Measurements from ENCODE around the gene TMEM150B. TPM values are rescaled to one million over a fixed set of nuclear protein-coding genes. Genes with fewer than 3 reads are reported as not detected.

Gene TMEM150B
- total and polyA plus RNA-seq, 9 of the 15 experiments (the other 6 are each of a cell fraction or from before 2014, with no cell fraction given), result 0.47 to 1.3 (median 0.74) TPM; not detected in 2

DNA sequence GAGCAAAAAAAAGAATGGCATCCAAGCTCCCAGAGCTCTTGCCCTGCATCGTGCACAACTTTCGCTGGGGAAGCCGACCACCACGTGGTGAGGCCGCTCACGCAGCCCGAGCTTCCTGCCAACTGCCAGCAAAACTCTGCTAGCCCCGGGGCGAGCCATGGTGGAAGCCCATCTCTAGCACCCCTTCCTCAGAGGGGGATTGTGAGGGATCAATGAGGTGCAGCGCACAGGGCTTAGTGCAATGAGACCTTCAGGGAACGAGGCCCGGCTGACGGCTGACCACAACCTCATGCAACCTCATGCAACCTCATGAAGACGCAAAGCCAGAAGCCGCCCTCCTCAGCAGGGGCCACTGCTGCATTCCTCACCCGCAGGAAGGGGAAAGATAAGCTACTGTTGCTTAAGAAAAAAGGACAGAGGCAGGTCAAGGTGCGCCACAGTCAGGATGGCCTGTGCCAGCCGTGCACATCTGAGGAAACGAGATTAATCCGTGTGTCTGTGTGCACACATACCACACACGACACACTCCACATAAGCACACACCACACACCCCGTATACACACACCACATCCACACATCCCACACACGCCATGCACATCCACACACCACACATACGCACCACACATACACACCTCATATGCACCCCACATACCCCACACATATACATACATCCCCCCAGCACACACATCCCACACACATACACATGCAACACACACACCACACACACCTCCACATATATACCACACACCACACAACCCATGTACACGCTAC, 54.8 kb downstream of the TMEM150B start (continued):
- TF ChIP-seq, protein P1, sequence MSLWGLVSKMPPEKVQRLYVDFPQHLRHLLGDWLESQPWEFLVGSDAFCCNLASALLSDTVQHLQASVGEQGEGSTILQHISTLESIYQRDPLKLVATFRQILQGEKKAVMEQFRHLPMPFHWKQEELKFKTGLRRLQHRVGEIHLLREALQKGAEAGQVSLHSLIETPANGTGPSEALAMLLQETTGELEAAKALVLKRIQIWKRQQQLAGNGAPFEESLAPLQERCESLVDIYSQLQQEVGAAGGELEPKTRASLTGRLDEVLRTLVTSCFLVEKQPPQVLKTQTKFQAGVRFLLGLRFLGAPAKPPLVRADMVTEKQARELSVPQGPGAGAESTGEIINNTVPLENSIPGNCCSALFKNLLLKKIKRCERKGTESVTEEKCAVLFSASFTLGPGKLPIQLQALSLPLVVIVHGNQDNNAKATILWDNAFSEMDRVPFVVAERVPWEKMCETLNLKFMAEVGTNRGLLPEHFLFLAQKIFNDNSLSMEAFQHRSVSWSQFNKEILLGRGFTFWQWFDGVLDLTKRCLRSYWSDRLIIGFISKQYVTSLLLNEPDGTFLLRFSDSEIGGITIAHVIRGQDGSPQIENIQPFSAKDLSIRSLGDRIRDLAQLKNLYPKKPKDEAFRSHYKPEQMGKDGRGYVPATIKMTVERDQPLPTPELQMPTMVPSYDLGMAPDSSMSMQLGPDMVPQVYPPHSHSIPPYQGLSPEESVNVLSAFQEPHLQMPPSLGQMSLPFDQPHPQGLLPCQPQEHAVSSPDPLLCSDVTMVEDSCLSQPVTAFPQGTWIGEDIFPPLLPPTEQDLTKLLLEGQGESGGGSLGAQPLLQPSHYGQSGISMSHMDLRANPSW (CRISPR knock-in tag; IDR thresholded peaks at IDR 0.05), result no peak
- TF ChIP-seq EP400 (IDR thresholded peaks at IDR 0.05), result peak; percentile 78
- TF ChIP-seq ZNF217 (CRISPR knock-in tag; IDR thresholded peaks at IDR 0.05), result no peak
- TF ChIP-seq GTF3C2 (IDR thresholded peaks at IDR 0.05; ENCODE audit: borderline replicate concordance, extremely low read depth, insufficient read length), result no peak
- TF ChIP-seq, protein P2, sequence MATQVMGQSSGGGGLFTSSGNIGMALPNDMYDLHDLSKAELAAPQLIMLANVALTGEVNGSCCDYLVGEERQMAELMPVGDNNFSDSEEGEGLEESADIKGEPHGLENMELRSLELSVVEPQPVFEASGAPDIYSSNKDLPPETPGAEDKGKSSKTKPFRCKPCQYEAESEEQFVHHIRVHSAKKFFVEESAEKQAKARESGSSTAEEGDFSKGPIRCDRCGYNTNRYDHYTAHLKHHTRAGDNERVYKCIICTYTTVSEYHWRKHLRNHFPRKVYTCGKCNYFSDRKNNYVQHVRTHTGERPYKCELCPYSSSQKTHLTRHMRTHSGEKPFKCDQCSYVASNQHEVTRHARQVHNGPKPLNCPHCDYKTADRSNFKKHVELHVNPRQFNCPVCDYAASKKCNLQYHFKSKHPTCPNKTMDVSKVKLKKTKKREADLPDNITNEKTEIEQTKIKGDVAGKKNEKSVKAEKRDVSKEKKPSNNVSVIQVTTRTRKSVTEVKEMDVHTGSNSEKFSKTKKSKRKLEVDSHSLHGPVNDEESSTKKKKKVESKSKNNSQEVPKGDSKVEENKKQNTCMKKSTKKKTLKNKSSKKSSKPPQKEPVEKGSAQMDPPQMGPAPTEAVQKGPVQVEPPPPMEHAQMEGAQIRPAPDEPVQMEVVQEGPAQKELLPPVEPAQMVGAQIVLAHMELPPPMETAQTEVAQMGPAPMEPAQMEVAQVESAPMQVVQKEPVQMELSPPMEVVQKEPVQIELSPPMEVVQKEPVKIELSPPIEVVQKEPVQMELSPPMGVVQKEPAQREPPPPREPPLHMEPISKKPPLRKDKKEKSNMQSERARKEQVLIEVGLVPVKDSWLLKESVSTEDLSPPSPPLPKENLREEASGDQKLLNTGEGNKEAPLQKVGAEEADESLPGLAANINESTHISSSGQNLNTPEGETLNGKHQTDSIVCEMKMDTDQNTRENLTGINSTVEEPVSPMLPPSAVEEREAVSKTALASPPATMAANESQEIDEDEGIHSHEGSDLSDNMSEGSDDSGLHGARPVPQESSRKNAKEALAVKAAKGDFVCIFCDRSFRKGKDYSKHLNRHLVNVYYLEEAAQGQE (IDR thresholded peaks at IDR 0.05; ENCODE audit: borderline replicate concordance), result peak; percentile 17; the same call in 1 of the 2 replicates
- TF ChIP-seq, protein P2 (CRISPR knock-in tag; IDR thresholded peaks at IDR 0.05; ENCODE audit: low read depth), result peak; percentile 58; the same call in 1 of the 2 replicates
- no peak for TF ChIP-seq FOXP4 (CRISPR knock-in tag; IDR thresholded peaks at IDR 0.05; ENCODE audit: borderline replicate concordance)
- no peak for TF ChIP-seq EZH2 (IDR thresholded peaks at IDR 0.05; ENCODE audit: borderline replicate concordance, low read depth, low read length)
- TF ChIP-seq ZBED1 (IDR thresholded peaks at IDR 0.05), result no peak

Measured in K562 (cell line).